GM21737 (cell line): ENCODE data around the gene RNLS.
A peak's percentile ranks its signal among the peaks of the same experiment; 100 is the strongest.

Experiments
- ATAC-seq: cut with Tn5 transposase; IDR thresholded peaks from one replicate; pipeline ENCODE4 v1.9.1; 2021; ENCODE audit warnings: mild to moderate bottlenecking, moderate library complexity; ENCODE audit not compliant: unreplicated experiment

Gene RNLS

GRCh38 chr10:88553116-88553752, 29.9 kb downstream of the RNLS start:
- peak; percentile 86 for ATAC-seq

- ATAC-seq: no peak
Observed at GRCh38 chr10:88551246-88551645, 31.9 kb downstream of the RNLS start.

GRCh38 chr10:88546497-88546896, 36.6 kb downstream of the RNLS start:
- no peak for ATAC-seq

GRCh38 chr10:88545359-88545758, 37.8 kb downstream of the RNLS start:
- ATAC-seq: no peak

GRCh38 chr10:88544140-88544870, 38.8 kb downstream of the RNLS start:
- no peak for ATAC-seq

- no peak for ATAC-seq
Observed at GRCh38 chr10:88542522-88542921, 40.6 kb downstream of the RNLS start.

- no peak for ATAC-seq
Observed at GRCh38 chr10:88541116-88541626, 41.9 kb downstream of the RNLS start.

- ATAC-seq: no peak
Observed at GRCh38 chr10:88540351-88540750, 42.8 kb downstream of the RNLS start.

- no peak for ATAC-seq
Observed at GRCh38 chr10:88538048-88538447, 45.1 kb downstream of the RNLS start.

- ATAC-seq: no peak
Observed at GRCh38 chr10:88537322-88537721, 45.8 kb downstream of the RNLS start.

- ATAC-seq: no peak
Observed at GRCh38 chr10:88536437-88536836, 46.7 kb downstream of the RNLS start.

GRCh38 chr10:88534072-88534665, 48.9 kb downstream of the RNLS start:
- ATAC-seq: no peak

- ATAC-seq: no peak
Observed at GRCh38 chr10:88531392-88532052, 51.6 kb downstream of the RNLS start.

GRCh38 chr10:88530629-88531391, 52.3 kb downstream of the RNLS start:
- no peak for ATAC-seq

GRCh38 chr10:88530093-88530492, 53.0 kb downstream of the RNLS start:
- no peak for ATAC-seq

- no peak for ATAC-seq
Observed at GRCh38 chr10:88528806-88529570, 54.1 kb downstream of the RNLS start.

GRCh38 chr10:88528201-88528600, 54.9 kb downstream of the RNLS start:
- ATAC-seq: no peak

- no peak for ATAC-seq
Observed at GRCh38 chr10:88527245-88527644, 55.9 kb downstream of the RNLS start.

GRCh38 chr10:88526501-88527105, 56.5 kb downstream of the RNLS start:
- ATAC-seq: no peak
